HepG2 (cell line): Measurements from ENCODE around the gene NWD2.

Experiments
- CTCF ChIP-seq: sonication (generic); formaldehyde crosslinking; IDR thresholded peaks from 2 replicates; pipeline ENCODE4 v1.5.0; 2020; ENCODE audit warnings: mild to moderate bottlenecking, missing genetic modification reagents, moderate library complexity
- GMEB1 ChIP-seq: sonication (generic); formaldehyde crosslinking; IDR thresholded peaks from 2 replicates; pipeline ENCODE4 v1.5.1; 2020; ENCODE audit warnings: missing genetic modification reagents, mild to moderate bottlenecking, borderline replicate concordance
- MEIS1 ChIP-seq: sonication (generic); formaldehyde crosslinking; IDR thresholded peaks from 2 replicates; pipeline ENCODE4 v1.9.0; 2021; ENCODE audit warnings: mild to moderate bottlenecking, missing genetic modification reagents, moderate library complexity, borderline replicate concordance
- ZBTB49 ChIP-seq: sonication (generic); formaldehyde crosslinking; IDR thresholded peaks from 2 replicates; pipeline ENCODE4 v1.4.0; 2020; ENCODE audit warnings: missing genetic modification reagents, borderline replicate concordance

GRCh38 chr4:37224854-37225253 lies 19.7 kb upstream of the NWD2 start:
- TF ChIP-seq MEIS1 (no peak), CTCF (CRISPR knock-in tag) (no peak), ZBTB49 (no peak), GMEB1 (CRISPR knock-in tag) (no peak)
